Activated naive CD4-positive, alpha-beta T cell (primary cell): ENCODE measurements around the gene SPPL2B.

Experiments used
- DNase-seq, 4 experiments: peaks; one replicate each; lab custom pipeline; 2025; lab: John Stamatoyannopoulos, UW

The SPPL2B gene

DNA sequence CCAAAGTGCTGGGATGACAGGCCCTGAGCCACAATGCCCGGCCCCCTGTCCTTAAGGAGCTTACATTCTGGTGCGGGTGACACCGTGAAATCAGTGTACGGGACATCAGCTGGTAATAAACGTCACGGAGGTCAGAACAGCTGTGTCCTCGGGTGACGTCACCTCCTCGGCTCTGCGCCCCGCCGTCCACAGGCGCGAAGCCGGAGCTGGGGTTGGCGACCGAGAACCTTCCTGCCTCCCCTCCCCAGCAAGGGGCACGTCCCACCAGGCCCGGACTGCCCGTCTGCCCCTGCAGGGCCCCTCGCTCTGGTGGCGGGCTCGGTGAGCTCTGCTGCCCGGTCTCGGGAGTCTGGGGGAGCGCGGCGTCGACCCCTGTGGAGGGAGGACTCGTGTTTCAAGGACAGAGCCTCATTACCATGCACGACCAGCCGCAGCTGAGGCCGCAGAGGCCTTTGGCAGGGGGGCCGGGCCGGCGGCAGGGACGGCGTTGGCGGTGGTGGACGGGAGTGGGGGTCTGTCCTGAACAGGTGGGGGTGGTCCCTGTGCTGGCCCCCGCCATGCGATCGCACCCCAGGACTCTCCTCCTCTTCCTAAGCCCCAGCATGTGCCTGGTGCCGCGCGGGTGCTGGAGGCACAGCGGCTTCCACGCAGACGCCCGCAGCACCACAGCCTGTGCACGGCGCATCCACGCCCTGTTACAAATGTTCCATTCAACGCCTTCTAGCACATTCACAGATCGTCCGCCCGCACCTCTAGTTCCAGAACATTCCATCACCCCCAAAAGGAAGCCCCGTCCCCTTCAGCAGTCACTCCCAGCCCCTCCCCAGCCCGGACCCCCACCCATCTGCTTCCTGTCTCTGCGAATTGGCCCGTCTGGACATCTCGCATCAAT, 25.9 kb upstream of the SPPL2B start:
- peak in 1 of 4 experiments; percentile 17 for DNase-seq

DNA sequence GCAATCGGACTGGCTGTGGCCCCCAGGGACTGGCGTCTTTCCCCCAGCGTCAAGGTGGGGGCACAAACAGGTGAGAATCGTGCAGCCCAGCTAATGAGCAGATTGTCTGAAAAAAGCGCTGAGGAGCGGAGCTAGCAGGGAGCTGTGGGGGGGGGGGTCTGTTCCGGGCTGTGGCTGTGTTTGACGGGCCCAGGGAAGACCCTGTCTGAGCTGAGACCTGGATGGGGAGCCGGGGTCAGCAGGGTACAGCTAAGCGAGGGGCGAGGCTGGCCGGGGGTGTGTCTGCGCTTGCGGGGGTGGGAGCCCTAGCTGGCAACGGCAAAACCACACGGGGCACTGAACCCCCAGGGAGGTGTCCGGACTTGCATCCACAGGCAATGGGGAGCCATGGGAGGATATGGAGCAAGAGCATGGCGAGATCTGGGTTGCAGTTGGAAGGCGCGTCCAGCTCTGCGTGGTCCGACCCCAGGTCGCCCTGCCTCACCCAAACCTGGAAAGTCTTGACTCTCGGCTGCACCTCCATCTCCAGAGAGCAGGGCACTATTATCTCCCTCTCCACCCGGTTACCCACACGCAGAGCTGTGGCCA, 25.2 kb upstream of the SPPL2B start:
- no peak for DNase-seq

DNA sequence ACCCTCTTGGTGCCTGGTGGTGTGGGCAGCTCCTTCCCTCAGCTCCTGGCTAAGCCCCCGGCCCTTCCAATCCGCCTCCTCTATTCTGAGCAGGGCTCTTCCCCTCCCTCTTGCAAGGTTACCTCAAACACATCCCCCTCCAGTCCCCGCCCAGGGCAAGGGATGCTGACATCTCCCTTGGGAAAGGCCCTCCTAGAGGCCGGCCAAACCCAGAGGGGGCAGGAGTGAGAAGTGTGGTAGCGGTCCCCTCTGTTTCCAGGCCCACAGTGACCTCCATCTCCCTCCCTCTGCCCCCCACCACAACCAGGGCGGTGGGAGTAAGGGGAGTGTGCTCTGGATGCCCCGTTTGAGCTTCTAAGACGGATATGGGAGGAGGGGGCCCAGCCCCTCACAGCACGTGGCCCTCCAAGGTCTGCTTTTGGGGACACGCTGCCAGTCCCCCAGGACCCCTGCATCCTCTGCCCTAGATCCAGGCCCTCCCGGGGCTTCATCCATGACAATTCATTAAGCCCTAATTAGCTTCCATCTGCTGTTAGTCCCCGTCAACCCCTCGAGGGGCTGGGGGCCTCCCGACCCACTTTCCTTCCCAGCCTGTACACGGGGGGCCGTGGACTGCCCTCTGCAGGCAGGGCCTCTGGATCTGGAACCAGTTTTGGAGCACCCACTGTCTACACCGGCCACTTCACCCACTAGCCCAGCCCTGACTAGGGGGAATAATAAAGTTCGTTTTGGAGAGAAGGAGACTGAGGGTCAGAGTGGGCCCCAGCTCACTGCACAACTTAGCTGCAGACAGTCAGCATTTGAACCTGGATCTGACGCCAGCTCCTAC, 22.8 kb upstream of the SPPL2B start:
- DNase-seq: no peak

DNA sequence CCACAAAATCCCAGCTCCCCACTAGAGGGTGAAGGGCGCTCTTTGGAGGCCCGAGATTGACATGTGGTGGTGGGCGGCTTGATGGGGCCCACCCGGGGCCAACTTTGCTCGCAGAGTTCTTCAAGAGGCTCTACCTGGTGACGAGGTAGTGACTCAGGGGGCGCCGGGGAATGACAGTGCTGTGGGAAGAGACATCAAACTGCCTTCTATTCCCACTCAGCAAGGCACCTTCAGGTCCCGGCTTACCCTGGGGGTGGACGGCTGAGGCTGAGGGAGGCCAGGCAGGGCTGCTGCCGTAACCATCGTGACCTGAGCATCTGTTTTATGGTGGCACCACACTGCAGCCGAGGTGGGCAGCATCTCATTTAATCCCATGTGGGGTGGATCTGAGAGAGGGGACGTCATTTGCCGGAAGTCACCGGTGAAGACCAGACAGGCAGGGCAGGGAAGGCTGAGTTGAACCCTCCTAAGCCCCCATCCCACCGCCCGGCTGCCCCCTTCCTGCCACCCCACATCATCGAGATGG, 22.1 kb upstream of the SPPL2B start:
- DNase-seq: no peak

DNA sequence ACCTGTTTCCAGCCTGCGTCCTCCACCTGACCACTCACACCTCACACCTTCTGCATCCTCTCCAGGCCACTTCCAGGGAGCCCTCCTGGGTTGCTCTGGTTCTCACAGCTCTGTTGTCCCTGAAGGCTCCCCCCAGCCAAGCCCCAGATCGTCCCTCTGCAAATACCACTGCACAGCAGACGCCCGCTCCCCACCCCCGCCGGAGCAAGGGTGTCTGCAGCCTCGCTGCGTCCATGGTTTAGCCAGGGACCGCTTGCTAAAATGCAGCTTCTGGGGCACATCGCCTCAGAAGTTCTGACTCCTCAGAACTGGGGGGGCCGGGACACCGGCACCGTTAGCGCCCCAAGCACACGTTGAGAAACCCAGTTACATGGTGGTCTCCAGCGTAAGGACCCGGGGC, 21.5 kb upstream of the SPPL2B start:
- DNase-seq: no peak

DNA sequence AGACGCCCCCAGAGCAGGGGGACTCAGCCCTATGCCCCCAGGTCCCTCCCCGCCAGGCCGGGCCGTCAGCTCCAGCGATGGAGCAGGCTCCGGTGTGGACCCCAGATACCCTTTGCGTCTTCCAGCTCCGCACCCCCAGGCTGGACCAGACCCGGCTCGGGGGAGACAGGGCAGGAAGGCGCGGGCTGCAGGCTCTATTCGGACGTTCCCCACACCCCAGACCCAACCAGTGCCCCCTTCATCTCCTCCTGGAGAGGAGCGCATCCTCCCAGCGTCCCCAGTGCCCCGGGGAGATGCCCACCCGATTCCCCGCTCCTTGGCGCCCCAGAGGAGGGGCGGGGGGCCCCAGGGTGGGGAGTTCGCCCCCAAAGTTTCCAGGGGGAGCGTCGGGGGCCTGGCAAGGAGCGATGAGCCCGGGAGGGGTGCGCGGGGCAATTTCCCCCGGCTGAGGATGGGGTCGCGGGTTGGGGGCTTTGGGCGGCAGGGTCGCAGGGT, 20.9 kb upstream of the SPPL2B start:
- no peak for DNase-seq

DNA sequence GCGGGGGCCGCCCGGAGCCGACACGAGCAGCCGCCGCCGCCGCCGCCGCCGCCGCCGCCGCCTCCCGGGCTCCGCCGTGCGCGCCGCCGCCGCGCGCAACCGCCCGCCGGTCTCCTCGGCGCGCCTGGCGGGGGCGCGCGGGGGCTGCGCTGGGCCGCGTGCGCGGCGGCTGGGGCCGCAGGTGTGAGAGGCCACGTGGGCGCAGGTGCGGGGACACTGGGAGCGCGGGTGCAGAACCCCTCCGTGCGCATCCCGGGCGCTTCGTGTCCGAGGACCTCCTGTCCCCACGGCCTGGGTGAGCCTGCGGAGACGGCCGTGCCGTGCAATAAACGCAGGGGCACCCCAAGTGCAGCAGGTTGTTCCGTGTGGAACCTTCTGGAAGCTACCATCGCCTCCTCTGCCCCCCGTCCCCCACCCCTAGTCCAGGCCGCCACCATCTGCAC, 20.3 kb upstream of the SPPL2B start, which contains the start of gene LINGO3:
Gene LINGO3, minus strand, starts transcription at position 41 of the 443 bp plus-strand sequence. CDS start 16,378 bp downstream, outside the sequence.
- DNase-seq: no peak

DNA sequence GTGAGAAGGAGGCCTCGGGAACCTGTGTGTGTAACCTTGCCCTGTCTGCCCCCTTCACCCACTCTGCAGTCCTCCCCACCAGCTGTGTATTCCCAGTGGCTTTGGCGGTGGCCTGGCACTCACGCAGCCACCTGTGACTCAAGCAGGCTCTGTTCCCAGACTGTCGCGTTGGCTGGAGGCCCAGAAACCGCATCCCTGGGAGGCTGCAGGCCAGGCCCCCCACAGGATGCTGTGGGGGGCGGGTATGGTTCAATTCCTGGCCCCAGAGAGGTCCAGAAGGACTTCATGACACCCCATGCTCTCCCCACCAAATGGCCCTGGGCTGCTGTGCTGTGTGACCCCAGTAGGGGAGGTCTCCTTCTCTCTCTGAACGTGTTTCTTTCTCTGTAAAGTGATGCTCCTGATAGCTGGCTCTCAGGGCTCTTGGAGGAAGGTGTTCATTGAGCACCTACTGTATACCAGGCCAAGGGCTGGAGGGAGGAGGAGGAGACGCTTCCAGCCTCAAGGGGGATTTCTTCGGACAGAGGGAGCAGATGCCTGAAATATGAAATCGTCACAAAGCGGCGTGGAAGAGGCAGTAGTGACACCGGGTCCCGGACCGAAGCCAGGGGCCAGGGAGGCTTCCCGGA, 18.6 kb upstream of the SPPL2B start:
- no peak for DNase-seq

DNA sequence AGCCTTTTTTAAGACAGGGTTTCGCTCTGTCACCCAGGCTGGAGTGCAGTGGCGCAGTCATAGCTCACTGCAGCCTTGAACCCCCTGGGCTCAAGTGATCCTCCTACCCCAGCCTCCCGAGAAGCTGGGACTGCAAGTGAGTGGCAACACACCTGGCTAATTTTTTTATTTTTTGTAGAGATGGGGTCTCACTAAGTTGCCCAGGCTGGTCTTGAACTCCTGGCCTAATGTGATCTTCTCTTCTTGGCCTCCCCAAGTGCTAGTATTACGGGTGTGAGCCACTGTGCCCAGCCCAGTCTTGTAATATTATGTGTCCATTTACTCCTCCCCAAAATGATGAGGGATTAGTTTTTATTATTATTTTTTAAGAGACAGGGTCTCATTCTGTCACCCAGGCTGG, 17.4 kb upstream of the SPPL2B start:
- no peak for DNase-seq

DNA sequence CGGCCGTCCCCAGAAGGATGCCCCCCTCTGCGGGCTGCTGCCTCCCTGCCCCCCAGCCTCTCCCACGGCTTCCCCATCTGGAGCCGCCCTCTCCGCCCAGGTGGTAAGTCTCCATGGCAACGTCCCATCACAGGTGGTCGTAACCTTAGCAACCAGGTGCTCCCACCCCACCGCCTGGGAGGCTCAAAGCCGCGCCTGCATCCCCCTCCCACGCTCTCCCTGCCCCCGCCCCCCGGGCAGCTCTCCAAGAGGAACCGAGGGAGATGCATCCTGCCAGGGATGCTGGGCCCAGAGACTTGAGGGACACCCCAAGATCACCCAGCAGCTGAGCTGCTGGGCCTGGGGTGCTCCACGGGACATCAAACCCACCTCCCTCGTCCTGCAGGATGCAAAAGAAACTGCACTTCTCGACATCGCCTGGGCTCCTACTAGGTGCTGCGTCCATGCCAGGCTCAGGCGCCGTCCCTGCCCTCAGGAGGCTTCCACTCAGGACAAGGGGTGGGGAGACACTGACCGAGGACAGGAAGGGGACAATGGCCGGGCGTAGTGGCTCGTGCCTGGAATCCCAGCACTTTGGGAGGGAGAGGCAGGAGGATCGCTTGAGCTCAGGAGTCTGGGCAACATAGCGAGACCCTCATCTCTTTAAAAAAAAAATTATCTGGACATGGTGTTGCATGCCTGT, 15.5 kb upstream of the SPPL2B start:
- no peak for DNase-seq

DNA sequence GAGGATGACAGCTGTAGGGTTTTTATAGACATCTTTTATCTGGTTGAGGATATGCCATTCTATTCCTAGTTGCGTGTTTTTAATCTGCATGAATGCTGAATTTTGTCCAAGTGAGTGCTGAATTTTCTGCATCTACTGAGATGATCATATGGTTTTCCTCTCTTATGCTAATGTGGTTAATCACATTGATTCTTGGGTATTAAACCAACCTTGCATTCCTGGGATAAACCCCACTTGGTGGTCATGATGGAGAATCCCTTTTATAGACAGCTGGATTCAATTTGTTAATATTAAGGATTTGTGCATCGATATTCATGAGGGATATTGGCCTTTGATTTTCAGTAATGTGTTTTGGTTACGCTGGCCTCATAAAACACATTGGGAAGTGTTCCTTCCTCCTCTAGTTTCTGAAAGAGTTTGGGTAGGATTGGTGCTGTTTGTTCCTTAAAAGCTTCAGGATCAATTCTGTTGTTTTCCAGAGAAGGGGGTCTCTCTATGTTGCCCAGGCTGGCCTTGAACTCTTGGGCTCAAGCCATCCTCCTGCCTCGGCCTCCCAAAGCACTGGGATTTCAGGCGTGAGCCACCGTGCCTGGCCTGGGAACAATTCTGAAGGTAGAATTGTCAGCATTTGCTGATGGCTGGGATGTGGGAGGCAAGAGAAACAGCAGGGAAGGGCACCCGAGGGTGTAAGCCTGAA, 13.2 kb upstream of the SPPL2B start:
- no peak for DNase-seq

DNA sequence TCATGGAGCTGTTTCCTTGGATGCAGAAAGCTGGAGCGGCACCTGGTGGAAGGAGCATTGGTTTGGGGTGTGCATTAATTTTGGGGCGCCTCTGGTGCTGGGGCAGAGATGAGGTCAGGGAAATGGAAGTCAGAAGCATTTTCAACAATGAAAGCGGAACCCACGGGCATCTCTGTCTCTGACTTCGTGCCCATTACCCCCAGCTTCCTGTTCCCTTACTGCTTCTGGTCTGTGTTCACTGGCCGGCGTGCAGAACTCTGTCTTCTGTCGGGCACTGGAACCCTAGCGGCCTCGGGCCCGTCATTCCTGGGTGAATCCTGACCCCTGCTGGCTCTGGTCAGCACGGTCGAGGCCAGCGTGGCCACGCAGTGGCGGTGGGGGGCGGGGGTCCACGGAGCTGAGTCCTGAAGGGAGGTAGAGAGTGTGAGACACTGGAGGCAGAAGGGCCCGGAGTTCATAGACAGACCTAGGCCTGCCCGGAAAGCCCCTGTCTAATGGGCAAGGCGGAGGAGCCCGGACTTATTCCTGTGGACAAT, 12.6 kb upstream of the SPPL2B start:
- DNase-seq: no peak

DNA sequence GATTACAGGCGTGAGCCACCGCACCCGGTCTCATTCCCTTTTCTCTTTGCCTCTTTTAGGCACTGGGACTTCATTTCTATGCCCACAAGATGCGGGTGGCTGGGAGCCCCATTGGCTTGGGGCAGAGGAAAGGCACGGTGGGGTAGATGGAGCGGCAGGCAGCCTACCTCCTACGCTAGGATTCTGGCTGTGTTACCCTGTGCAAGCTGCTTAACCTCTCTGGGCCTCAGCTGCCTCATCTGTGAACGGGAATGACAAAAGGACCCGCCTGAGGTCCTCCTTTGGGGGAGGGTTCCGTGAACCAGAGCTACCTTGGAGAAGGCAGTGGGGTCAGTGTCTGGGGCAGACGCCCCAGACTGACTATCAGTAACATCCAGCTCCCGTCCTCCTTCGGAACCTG, 11.2 kb upstream of the SPPL2B start:
- DNase-seq: no peak

DNA sequence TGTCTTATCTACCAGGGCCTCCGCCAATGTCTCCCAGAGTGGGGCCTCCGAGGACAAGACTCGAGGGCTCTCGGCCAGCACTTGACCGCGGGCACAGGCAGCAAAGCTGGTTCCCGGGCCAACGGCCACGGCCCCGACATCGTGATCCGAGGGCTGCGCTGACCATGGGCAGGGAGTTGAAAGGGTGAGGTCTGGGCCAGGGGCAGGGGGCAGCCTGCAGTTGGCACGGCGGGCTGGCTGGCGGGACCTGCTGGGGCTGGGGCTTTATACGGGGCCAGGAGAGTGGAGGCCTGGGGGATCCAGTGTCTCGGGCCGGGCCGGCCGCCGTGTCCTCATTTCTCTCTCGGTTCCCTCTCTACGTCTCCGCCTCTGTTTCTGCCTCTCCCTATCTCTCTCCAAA, 10.7 kb upstream of the SPPL2B start:
- DNase-seq: no peak

DNA sequence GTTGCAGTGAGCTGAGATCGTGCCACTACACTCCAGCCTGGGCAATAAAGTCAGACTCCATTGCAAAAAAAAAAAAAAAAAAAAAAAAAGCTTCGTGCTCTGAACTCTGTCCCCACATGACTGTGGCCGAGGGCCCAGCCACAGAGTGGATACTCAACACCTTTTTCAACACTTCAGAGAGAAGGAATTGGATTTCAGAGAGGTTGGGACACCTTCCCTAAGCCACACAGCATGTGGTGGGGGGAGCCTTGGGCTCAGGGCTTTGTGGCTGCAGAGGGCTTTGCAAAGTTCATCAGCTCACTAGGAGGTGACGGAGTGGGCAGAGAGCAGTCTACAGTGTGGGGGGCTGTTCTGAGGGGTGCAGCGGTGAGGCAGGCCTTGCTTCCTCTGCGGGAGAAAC, 9.6 kb upstream of the SPPL2B start:
- no peak for DNase-seq

DNA sequence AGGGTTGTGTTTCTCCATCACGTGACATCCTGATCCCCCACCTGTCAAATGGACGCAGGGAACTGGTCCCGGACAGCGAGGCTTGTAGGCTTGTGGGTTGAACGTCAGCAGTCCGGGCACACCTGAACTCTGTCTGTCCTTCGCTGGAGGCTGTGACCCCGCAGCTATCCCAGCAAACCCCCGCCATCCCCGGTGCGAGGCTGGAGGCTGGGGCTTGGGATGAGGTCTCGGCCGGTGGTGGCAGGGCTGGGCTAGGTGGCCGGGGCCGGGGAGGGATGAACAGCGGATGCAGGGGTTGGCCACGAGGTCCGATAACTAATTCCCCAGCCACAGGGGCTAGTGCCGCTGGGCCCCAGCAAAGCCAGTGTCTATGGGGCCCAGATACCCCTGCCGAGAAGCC, 8.9 kb upstream of the SPPL2B start:
- DNase-seq: no peak

DNA sequence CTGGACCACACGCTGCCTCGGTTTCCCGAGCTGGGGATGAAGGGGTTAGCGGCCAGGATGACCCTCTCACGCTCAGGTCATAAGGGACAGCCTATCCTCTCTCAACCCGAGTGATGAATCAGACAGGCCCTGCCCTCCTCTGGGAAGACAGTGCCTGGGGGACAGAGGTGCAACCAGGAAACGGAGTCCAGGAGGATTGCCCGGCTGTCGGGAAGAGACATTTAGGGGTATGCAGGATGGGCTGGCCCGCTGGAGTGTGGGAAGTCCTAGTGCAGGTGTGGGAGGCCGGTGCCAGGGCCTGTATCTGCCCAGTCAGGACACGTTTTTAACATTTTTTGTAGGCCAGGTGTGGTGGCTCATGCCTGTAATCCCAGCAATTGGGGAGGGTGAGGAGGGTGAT, 8.4 kb upstream of the SPPL2B start:
- DNase-seq: no peak

DNA sequence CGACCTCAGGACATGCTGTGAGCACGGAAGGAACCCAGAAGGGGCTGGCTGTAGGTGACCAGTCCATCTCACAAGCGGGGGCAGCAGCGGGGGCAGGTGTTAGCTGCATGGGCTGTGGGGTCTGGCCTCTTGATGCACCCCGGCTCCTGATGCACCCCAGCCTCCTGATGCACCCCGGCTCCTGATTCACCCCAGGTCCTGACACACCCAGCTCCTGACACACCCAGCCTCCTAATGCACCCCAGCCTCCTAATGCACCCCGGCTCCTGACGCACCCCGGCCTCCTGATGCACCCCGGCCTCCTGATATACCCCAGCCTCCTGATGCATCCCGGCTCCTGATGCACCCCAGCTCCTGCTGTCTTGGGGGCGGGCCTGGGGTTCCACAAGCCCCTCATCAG, 7.5 kb upstream of the SPPL2B start:
- DNase-seq: no peak

DNA sequence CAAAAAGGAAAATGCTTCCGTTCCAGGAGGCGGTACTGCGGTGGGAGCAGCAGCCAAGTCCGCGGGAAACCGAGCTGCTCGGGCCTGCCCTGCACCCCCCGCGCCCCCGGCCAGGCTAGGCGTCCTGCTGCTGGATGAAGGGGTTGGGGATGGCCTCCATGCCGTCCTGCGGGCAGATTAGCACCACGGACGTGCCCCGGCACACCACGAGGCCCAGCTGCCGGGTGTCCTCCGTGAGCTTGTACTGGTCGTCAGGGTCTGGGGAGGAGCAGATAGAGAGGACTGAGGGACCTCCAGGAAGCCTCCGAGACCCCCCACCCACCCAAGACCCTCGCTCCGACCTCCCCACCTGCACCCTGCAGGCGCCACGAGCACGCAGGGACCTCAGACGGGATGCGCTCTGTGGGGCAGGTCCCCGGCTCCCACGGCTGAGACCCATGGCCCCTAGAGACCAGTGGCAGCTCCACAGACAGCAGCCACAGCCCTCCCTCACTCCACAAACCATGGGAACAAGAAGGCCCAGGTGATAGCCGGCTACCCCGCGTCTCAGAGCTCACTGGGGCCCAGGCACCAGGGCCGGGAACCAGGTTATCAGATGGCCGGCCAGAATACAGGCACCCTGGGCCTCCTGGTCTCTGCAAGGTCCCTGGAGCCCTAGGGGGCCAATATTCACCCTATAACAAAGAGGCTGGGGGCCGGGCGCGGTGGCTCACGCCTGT, 6.8 kb upstream of the SPPL2B start:
- DNase-seq: no peak

DNA sequence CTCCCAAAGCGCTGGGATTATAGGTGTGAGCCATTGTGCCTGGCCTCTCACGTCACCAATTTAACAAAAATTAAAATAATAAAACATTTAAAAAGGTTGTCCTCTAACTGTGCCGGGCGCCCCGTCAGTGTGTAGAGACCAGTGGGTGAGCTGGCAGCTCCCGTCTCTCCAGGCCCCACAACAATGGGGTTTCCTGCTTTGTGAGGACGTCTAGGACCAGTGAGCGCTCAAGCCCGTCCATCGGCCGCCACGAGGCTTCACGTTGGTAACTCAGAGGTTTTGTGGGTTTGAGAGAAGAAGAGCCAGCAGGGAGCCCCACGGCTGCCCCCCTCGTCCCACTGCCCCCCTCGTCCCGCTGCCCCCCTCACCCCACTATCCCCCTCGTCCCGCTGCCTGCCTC, 4.8 kb upstream of the SPPL2B start:
- no peak for DNase-seq
